NT2/D1 (cell line): ENCODE results near the gene FAM170B.

Experiments
- SUZ12 ChIP-seq: IDR thresholded peaks from 2 replicates; pipeline ENCODE4 v1.6.1; 2011; ENCODE audit not compliant: insufficient read length, insufficient read depth; ENCODE audit errors: extremely low read depth
- YY1 ChIP-seq: IDR thresholded peaks from 2 replicates; pipeline ENCODE4 v1.6.1; 2011; ENCODE audit not compliant: insufficient read length, insufficient read depth
- ZNF274 ChIP-seq: IDR thresholded peaks from 2 replicates; pipeline ENCODE4 v1.6.1; 2011; ENCODE audit warnings: mild to moderate bottlenecking, low read depth, low read length

GRCh38 chr10:49083261-49083660 is 50.6 kb downstream of the FAM170B start:
- TF ChIP-seq ZNF274 (no peak), YY1 (no peak), SUZ12 (no peak)
